Cardiac muscle cell (in vitro differentiated cells and primary cell): Measurements from ENCODE around the gene PIK3AP1. TPM values are rescaled to one million over a fixed set of nuclear protein-coding genes. Genes with fewer than 3 reads are reported as not detected.

ENCODE experiments used
- DNase-seq, 2 donors: peaks; one replicate each; pipeline versions ENCODE4 v3.0.0 to v3.0.0-alpha.2; 2010 to 2017; ENCODE audit warnings: low read depth in 1 of 2, low spot score in 1 of 2
- H3K27ac ChIP-seq: fragments of 200-600 bp; sonication (generic); 2 replicates; pipeline ENCODE4 v1.5.1; 2016
- H3K27me3 ChIP-seq: fragments of 200-600 bp; sonication (generic); 2 replicates; pipeline ENCODE4 v1.6.0; 2016; ENCODE audit warnings: control low read depth
- H3K36me3 ChIP-seq: fragments of 200-600 bp; sonication (generic); 2 replicates; pipeline ENCODE4 v1.5.1; 2016; ENCODE audit warnings: control low read depth
- H3K4me1 ChIP-seq: fragments of 200-600 bp; sonication (generic); 2 replicates; pipeline ENCODE4 v1.8.1; 2017; ENCODE audit warnings: low read depth, mild to moderate bottlenecking, mixed run types
- H3K4me3 ChIP-seq: fragments of 200-600 bp; sonication (generic); 2 replicates; pipeline ENCODE4 v1.5.1; 2016; ENCODE audit warnings: mild to moderate bottlenecking
- H3K9me3 ChIP-seq: fragments of 200-600 bp; sonication (generic); 2 replicates; pipeline ENCODE4 v1.5.1; 2017; ENCODE audit warnings: low read depth, mild to moderate bottlenecking, control low read depth
- CTCF ChIP-seq: IDR thresholded peaks from 2 replicates; pipeline ENCODE4 v1.5.1; 2012; ENCODE audit warnings: low read depth, mild to moderate bottlenecking, low read length
- polyA plus RNA-seq: library from polyadenylated mRNA; unstranded; fragments of >200 nt; fragmentation: Nextera tagmentation; extraction: Ambion mirVana; gene quantifications from 2 replicates; pipeline ENCODE4 v1.2.1, GENCODE V29; 2016
- total RNA-seq: library from RNA; depleted of rRNA; stranded (reverse); fragments of >200 nt; gene quantifications from 2 replicates; pipeline ENCODE4 v1.2.3, GENCODE V29; 2016

PIK3AP1 gene
- total and polyA plus RNA-seq, 2 experiments from 2014 or later, result 1.1 to 2.7 TPM

GRCh38 chr10:96712662-96713271, 7.5 kb downstream of the PIK3AP1 start:
- H3K4me3 ChIP-seq, result no peak overlapping the region
- H3K9me3 ChIP-seq, result no peaks in the 10 kb centered on the region
- H3K36me3 ChIP-seq, result no peaks in the 10 kb centered on the region
- no peak overlapping the region for H3K27ac ChIP-seq
- no peak for TF ChIP-seq CTCF
- H3K27me3 ChIP-seq, result no peaks in the 10 kb centered on the region
- H3K4me1 ChIP-seq, result no peaks in the 10 kb centered on the region
- no peak for DNase-seq

- Histone ChIP-seq H3K27ac (no peak overlapping the region), H3K9me3 (no peaks in the 10 kb centered on the region), H3K4me1 (no peaks in the 10 kb centered on the region), H3K4me3 (no peak overlapping the region), H3K27me3 (no peaks in the 10 kb centered on the region), H3K36me3 (no peaks in the 10 kb centered on the region)
- TF ChIP-seq CTCF, result no peak
- DNase-seq, result no peak
These were observed 9.1 kb downstream of the PIK3AP1 start for GRCh38 chr10:96711048-96711728.

GRCh38 chr10:96709525-96709924, 10.8 kb downstream of the PIK3AP1 start:
- H3K4me1 ChIP-seq, result no peaks in the 10 kb centered on the region
- H3K9me3 ChIP-seq, result no peaks in the 10 kb centered on the region
- H3K36me3 ChIP-seq, result no peaks in the 10 kb centered on the region
- no peak for DNase-seq
- no peaks in the 10 kb centered on the region for H3K27me3 ChIP-seq
- no peak overlapping the region for H3K27ac ChIP-seq
- TF ChIP-seq CTCF, result no peak
- no peak overlapping the region for H3K4me3 ChIP-seq

GRCh38 chr10:96708996-96709395, 11.3 kb downstream of the PIK3AP1 start:
- no peaks in the 10 kb centered on the region for H3K27me3 ChIP-seq
- H3K9me3 ChIP-seq, result no peaks in the 10 kb centered on the region
- H3K27ac ChIP-seq, result no peak overlapping the region
- no peak for DNase-seq
- H3K4me3 ChIP-seq, result no peak overlapping the region
- H3K4me1 ChIP-seq, result no peaks in the 10 kb centered on the region
- no peak for TF ChIP-seq CTCF
- no peaks in the 10 kb centered on the region for H3K36me3 ChIP-seq

GRCh38 chr10:96708456-96708855, 11.9 kb downstream of the PIK3AP1 start:
- no peak for DNase-seq
- Histone ChIP-seq H3K4me1 (no peaks in the 10 kb centered on the region), H3K27ac (no peak overlapping the region), H3K36me3 (no peaks in the 10 kb centered on the region), H3K27me3 (no peaks in the 10 kb centered on the region), H3K4me3 (no peak overlapping the region), H3K9me3 (no peaks in the 10 kb centered on the region)
- TF ChIP-seq CTCF, result no peak
